Measurements from ENCODE around the gene SLIT3.

GRCh38 chr5:168817591-168817990 is 483.3 kb downstream of the SLIT3 start:
- TF ChIP-seq POU2F2 (IDR thresholded peaks at IDR 0.05; ENCODE audit: borderline replicate concordance, low read depth, low read length): no peak
- TF ChIP-seq PBX3 (IDR thresholded peaks at IDR 0.05; ENCODE audit: insufficient replicate concordance, low read depth, low read length): no peak
- no peak for TF ChIP-seq ATF7 (IDR thresholded peaks at IDR 0.05; ENCODE audit: low read depth)
- TF ChIP-seq FOS (IDR thresholded peaks at IDR 0.05; ENCODE audit: borderline replicate concordance, extremely low read depth, insufficient read length): no peak
- no peak for TF ChIP-seq FOXM1 (IDR thresholded peaks at IDR 0.05; ENCODE audit: low read depth, low read length)
- TF ChIP-seq CTCF (IDR thresholded peaks at IDR 0.05 in 2 of 3, conservative IDR thresholded peaks at IDR 0.05 in 1 of 3; ENCODE audit: control insufficient read depth in 2 of 3, extremely low read depth in 1 of 3, insufficient read depth in 1 of 3, low read depth in 3 of 3, low read length in 3 of 3): no peak
- TF ChIP-seq TCF7 (IDR thresholded peaks at IDR 0.05; ENCODE audit: borderline replicate concordance): no peak
- TF ChIP-seq ETV6 (conservative IDR thresholded peaks at IDR 0.05 in 1 of 2, IDR thresholded peaks at IDR 0.05 in 1 of 2; ENCODE audit: borderline replicate concordance in 1 of 2, low read depth in 1 of 2): no peak
- TF ChIP-seq ZBTB33 (IDR thresholded peaks at IDR 0.05): no peak
